ENCODE measurements around the gene SCAF1. TPM values are rescaled to one million over a fixed set of nuclear protein-coding genes. Genes with fewer than 3 reads are reported as not detected.

The SCAF1 gene
- total and polyA plus RNA-seq, 2 of the 13 experiments (the other 11 are each of a cell fraction or from before 2014, with no cell fraction given), result 3.3 to 6.1 TPM

DNA sequence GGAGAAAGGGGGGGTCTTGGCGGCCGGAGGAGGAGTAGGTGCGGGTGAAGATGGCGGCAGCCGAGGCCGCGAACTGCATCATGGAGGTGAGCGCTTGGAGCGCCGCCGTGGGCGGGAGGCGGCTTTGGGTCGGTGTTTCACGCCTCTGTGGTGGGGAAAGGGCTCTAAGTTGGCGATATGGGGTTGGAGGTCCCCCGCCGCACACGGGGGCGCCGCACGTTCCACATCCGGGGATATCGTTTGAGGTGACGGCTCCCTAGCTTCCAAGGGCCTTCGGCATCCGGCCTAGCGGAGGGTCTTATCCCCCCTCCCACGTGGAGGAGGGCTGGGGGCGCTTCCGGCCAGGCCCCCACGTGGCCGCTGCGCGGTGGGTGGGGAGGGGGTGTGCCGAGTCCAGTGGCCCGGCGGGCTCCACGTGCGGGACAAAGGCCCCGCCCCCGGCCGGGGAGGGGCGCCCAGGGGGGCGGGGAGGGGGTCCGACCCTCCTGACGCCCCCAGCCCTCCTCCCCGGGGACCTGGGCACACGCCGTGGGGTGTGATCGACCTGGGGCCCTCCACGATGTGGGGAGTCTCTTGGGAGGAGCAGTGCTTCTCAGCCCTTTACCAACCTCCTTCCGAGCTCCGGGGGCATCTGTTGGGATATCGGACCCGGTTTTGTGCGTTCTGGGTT, 35.4 kb downstream of the SCAF1 start, which contains the start of gene PRMT1 (continued):
- TF ChIP-seq ZNF605 (CRISPR knock-in tag; IDR thresholded peaks at IDR 0.05) (peak; percentile 29; the same call in 1 of the 2 replicates), ZIK1 (CRISPR knock-in tag; IDR thresholded peaks at IDR 0.05; ENCODE audit: borderline replicate concordance, low read depth) (no peak), POLR2G (IDR thresholded peaks at IDR 0.05; ENCODE audit: low read depth, low read length) (peak; percentile 94), FOSL2 (CRISPR knock-in tag; IDR thresholded peaks at IDR 0.05) (no peak; the same call in 1 of the 2 replicates), RFX5 (IDR thresholded peaks at IDR 0.05; ENCODE audit: low read depth, low read length) (no peak), SP140L (CRISPR knock-in tag; IDR thresholded peaks at IDR 0.05; ENCODE audit: borderline replicate concordance) (no peak), HNRNPUL1 (IDR thresholded peaks at IDR 0.05; ENCODE audit: low read depth, low read length) (no peak), ZFAT (CRISPR knock-in tag; conservative IDR thresholded peaks at IDR 0.05) (no peak), AGO2 (optimal IDR thresholded peaks at IDR 0.05; ENCODE audit: low read depth, low read length) (peak; percentile 82), ONECUT2 (CRISPR knock-in tag; IDR thresholded peaks at IDR 0.05) (no peak), EEA1 (CRISPR knock-in tag; IDR thresholded peaks at IDR 0.05; ENCODE audit: borderline replicate concordance) (0 out of 2 replicates have a peak, but pooled peaks have one; percentile 17), LCORL (IDR thresholded peaks at IDR 0.05) (no peak), LCORL (CRISPR knock-in tag; IDR thresholded peaks at IDR 0.05) (peak; percentile 48; the same call in 1 of the 2 replicates), KDM2A (CRISPR knock-in tag; IDR thresholded peaks at IDR 0.05; ENCODE audit: borderline replicate concordance, low read depth) (peak; percentile 50; the same call in 1 of the 2 replicates), ZNF296 (CRISPR knock-in tag; conservative IDR thresholded peaks at IDR 0.05) (0 out of 2 replicates have a peak, but pooled peaks have one; percentile 29), ZMYM2 (CRISPR knock-in tag; IDR thresholded peaks at IDR 0.05) (no peak), SKI (IDR thresholded peaks at IDR 0.05; ENCODE audit: partially characterized antibody) (no peak), ZNF230 (CRISPR knock-in tag; IDR thresholded peaks at IDR 0.05) (no peak), ZNF256 (CRISPR knock-in tag; conservative IDR thresholded peaks at IDR 0.05) (no peak), ZSCAN9 (CRISPR knock-in tag; IDR thresholded peaks at IDR 0.05; ENCODE audit: borderline replicate concordance) (no peak), ZBTB20 (CRISPR knock-in tag; IDR thresholded peaks at IDR 0.05; ENCODE audit: borderline replicate concordance, low read depth) (peak; percentile 63; the same call in 1 of the 2 replicates), ZNF737 (CRISPR knock-in tag; IDR thresholded peaks at IDR 0.05; ENCODE audit: borderline replicate concordance) (no peak), NCOR1 (IDR thresholded peaks at IDR 0.05; ENCODE audit: borderline replicate concordance, low read length) (no peak), ZBTB42 (CRISPR knock-in tag; IDR thresholded peaks at IDR 0.05) (peak; percentile 75; the same call in 1 of the 2 replicates)
- TF ChIP-seq, protein P1, sequence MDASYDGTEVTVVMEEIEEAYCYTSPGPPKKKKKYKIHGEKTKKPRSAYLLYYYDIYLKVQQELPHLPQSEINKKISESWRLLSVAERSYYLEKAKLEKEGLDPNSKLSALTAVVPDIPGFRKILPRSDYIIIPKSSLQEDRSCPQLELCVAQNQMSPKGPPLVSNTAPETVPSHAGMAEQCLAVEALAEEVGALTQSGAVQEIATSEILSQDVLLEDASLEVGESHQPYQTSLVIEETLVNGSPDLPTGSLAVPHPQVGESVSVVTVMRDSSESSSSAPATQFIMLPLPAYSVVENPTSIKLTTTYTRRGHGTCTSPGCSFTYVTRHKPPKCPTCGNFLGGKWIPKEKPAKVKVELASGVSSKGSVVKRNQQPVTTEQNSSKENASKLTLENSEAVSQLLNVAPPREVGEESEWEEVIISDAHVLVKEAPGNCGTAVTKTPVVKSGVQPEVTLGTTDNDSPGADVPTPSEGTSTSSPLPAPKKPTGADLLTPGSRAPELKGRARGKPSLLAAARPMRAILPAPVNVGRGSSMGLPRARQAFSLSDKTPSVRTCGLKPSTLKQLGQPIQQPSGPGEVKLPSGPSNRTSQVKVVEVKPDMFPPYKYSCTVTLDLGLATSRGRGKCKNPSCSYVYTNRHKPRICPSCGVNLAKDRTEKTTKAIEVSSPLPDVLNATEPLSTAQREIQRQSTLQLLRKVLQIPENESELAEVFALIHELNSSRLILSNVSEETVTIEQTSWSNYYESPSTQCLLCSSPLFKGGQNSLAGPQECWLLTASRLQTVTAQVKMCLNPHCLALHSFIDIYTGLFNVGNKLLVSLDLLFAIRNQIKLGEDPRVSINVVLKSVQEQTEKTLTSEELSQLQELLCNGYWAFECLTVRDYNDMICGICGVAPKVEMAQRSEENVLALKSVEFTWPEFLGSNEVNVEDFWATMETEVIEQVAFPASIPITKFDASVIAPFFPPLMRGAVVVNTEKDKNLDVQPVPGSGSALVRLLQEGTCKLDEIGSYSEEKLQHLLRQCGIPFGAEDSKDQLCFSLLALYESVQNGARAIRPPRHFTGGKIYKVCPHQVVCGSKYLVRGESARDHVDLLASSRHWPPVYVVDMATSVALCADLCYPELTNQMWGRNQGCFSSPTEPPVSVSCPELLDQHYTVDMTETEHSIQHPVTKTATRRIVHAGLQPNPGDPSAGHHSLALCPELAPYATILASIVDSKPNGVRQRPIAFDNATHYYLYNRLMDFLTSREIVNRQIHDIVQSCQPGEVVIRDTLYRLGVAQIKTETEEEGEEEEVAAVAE (CRISPR knock-in tag; IDR thresholded peaks at IDR 0.05; ENCODE audit: borderline replicate concordance), result peak; percentile 29; the same call in 1 of the 2 replicates
- TF ChIP-seq, protein P2, sequence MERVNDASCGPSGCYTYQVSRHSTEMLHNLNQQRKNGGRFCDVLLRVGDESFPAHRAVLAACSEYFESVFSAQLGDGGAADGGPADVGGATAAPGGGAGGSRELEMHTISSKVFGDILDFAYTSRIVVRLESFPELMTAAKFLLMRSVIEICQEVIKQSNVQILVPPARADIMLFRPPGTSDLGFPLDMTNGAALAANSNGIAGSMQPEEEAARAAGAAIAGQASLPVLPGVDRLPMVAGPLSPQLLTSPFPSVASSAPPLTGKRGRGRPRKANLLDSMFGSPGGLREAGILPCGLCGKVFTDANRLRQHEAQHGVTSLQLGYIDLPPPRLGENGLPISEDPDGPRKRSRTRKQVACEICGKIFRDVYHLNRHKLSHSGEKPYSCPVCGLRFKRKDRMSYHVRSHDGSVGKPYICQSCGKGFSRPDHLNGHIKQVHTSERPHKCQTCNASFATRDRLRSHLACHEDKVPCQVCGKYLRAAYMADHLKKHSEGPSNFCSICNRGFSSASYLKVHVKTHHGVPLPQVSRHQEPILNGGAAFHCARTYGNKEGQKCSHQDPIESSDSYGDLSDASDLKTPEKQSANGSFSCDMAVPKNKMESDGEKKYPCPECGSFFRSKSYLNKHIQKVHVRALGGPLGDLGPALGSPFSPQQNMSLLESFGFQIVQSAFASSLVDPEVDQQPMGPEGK (CRISPR knock-in tag; IDR thresholded peaks at IDR 0.05), result peak; percentile 95

All from HepG2 (cell line).